ENCODE measurements around the gene CLIP4. TPM values are rescaled to one million over a fixed set of nuclear protein-coding genes. Genes with fewer than 3 reads are reported as not detected.

CLIP4 gene
- polyA plus RNA-seq, 1 experiment, result 38.8 TPM

- Histone ChIP-seq H3K27me3 (ENCODE audit: control insufficient read depth, insufficient read depth, low read length) (no peaks in the 10 kb centered on the region), H3K4me3 (ENCODE audit: low read depth, low read length) (no peak overlapping the region), H3K36me3 (ENCODE audit: control insufficient read depth, insufficient read depth, low read length) (peaks cover 24% of the 10 kb centered on the region)
- TF ChIP-seq CTCF (IDR thresholded peaks at IDR 0.05; ENCODE audit: insufficient read depth, low read depth, low read length), result no peak
- DNase-seq (ENCODE audit: low read depth), result no peak
- ChIA-PET POLR2A (no interaction called here), CTCF (no interaction called here)
Measured at GRCh38 chr2:29157131-29157530, 41.9 kb downstream of the CLIP4 start.

DNA sequence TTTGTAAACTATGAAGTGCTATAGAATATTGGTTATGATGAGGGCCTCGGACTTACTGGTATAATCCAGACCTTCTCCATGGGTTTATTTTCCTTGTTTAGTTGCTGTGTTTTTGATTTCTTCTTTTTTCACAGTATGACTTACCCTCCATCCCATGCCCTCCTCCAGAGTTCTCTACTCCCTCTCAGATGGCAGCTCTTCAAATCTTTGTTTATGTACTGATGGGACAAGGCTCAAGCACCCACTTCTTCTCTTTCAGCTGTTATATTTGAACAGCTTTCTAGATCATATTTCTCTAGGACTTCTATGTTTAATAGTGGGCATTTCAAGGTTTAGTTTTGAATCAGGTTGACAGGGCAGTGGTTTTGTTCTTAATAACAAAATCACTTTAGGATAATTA is 43.9 kb downstream of the CLIP4 start:
- Histone ChIP-seq H3K4me3 (ENCODE audit: low read depth, low read length) (no peak overlapping the region), H3K36me3 (ENCODE audit: control insufficient read depth, insufficient read depth, low read length) (peaks cover 21% of the 10 kb centered on the region), H3K27me3 (ENCODE audit: control insufficient read depth, insufficient read depth, low read length) (no peaks in the 10 kb centered on the region)
- TF ChIP-seq CTCF (IDR thresholded peaks at IDR 0.05; ENCODE audit: insufficient read depth, low read depth, low read length), result no peak
- no peak for DNase-seq (ENCODE audit: low read depth)
- CTCF ChIA-PET, result no interaction called here
- POLR2A ChIA-PET, result no interaction called here

GRCh38 chr2:29160184-29160583 is 45.0 kb downstream of the CLIP4 start:
- H3K36me3 ChIP-seq (ENCODE audit: control insufficient read depth, insufficient read depth, low read length), result peaks cover 15% of the 10 kb centered on the region
- ChIA-PET POLR2A (no interaction called here), CTCF (no interaction called here)
- TF ChIP-seq CTCF (IDR thresholded peaks at IDR 0.05; ENCODE audit: insufficient read depth, low read depth, low read length), result no peak
- no peaks in the 10 kb centered on the region for H3K27me3 ChIP-seq (ENCODE audit: control insufficient read depth, insufficient read depth, low read length)
- H3K4me3 ChIP-seq (ENCODE audit: low read depth, low read length), result no peak overlapping the region
- DNase-seq (ENCODE audit: low read depth), result no peak

GRCh38 chr2:29162204-29162928 is 47.2 kb downstream of the CLIP4 start:
- CTCF ChIA-PET, result interaction anchor here (1.8 kb wide), 1 partner anchor 34 kb away, joined by 6 read pairs; no protein-coding TSS in a partner anchor
- peaks cover 8% of the 10 kb centered on the region for H3K36me3 ChIP-seq (ENCODE audit: control insufficient read depth, insufficient read depth, low read length)
- POLR2A ChIA-PET, result no interaction called here
- H3K27me3 ChIP-seq (ENCODE audit: control insufficient read depth, insufficient read depth, low read length), result no peaks in the 10 kb centered on the region
- no peak for TF ChIP-seq CTCF (IDR thresholded peaks at IDR 0.05; ENCODE audit: insufficient read depth, low read depth, low read length)
- DNase-seq (ENCODE audit: low read depth), result no peak
- no peak overlapping the region for H3K4me3 ChIP-seq (ENCODE audit: low read depth, low read length)

DNA sequence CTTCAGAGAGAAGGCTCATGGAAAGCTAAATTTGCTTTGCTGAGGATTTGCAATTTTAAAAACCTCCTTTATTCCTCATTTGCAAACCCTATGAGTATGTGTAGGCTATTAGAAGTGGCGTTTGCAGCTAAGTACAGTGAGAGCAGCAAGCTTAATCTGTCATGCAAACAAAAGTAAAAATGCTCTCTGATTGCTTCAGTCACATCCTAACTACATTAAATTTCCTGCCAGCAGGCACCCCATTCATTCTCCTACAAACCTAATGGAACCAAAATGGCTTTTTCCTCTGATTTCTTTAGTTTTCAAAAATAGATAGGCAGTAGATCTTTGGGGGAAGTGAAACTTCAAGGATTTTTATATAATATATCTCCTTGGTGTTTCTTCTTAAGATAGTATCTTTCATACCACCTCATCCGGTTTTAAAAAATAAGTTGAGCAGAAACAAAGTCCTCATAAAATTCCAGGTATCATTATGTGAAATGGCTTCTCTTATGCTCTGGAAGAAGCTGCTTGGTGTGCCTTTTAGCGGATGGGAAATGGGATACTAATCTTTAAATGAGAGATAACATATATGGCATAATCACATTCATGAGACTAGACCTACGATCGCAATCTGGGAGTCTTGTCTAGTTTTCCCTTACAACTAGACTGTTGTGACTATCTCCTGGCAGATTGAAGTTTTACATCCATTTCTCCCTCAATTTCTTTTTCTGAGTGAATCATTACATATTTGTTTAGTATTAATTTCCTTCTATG is 49.1 kb downstream of the CLIP4 start:
- ChIA-PET POLR2A (no interaction called here), CTCF (interaction anchor here (0.9 to 1.8 kb wide), 3 partner anchors 14 to 32 kb away, joined by 3 to 6 read pairs (median 3); no protein-coding TSS in a partner anchor)
- DNase-seq (ENCODE audit: low read depth), result no peak
- H3K36me3 ChIP-seq (ENCODE audit: control insufficient read depth, insufficient read depth, low read length), result peaks cover 7% of the 10 kb centered on the region
- no peaks in the 10 kb centered on the region for H3K27me3 ChIP-seq (ENCODE audit: control insufficient read depth, insufficient read depth, low read length)
- no peak overlapping the region for H3K4me3 ChIP-seq (ENCODE audit: low read depth, low read length)
- no peak for TF ChIP-seq CTCF (IDR thresholded peaks at IDR 0.05; ENCODE audit: insufficient read depth, low read depth, low read length)
